ENCODE data around the gene UACA.

DNA sequence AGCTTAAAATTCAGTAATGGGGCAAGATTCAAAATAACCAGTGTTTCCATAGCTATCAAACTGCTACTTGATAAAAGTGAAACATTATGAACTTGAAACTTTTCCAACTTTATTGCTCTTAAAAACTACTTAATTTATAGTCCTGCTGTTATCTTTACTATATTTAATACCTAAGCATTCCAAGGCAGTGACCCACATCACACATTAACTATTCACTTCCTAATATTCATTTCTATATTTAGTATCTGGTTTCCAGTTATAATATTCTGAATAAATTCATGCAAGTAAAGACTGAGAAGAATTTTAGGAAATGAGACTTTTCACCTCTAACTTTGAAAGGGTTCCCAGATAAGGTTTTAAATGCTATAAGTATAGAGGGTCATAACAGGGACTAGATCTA, 64.9 kb downstream of the UACA start:
- TF ChIP-seq, protein P1, sequence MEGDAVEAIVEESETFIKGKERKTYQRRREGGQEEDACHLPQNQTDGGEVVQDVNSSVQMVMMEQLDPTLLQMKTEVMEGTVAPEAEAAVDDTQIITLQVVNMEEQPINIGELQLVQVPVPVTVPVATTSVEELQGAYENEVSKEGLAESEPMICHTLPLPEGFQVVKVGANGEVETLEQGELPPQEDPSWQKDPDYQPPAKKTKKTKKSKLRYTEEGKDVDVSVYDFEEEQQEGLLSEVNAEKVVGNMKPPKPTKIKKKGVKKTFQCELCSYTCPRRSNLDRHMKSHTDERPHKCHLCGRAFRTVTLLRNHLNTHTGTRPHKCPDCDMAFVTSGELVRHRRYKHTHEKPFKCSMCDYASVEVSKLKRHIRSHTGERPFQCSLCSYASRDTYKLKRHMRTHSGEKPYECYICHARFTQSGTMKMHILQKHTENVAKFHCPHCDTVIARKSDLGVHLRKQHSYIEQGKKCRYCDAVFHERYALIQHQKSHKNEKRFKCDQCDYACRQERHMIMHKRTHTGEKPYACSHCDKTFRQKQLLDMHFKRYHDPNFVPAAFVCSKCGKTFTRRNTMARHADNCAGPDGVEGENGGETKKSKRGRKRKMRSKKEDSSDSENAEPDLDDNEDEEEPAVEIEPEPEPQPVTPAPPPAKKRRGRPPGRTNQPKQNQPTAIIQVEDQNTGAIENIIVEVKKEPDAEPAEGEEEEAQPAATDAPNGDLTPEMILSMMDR (IDR thresholded peaks at IDR 0.05), result no peak
- TF ChIP-seq POLR2A (IDR thresholded peaks at IDR 0.05), result no peak

All from body of pancreas (tissue), 4 donors.